A549 treated with CORT108297 at 1 μM for 4 hours (cell line): ENCODE data around the gene FGD3. TPM values are rescaled to one million over a fixed set of nuclear protein-coding genes. Genes with fewer than 3 reads are reported as not detected.

Experiments used
- total RNA-seq: library from RNA; stranded (reverse); fragments of 200-300 nt; extraction: Qiagen RNA extraction; gene quantifications from 5 replicates; pipeline ENCODE4 v1.2.3, GENCODE V29; 2022

Gene FGD3
- 0.16 to 0.29 TPM (median 0.26 TPM) in 5 replicates for total RNA-seq

DNA sequence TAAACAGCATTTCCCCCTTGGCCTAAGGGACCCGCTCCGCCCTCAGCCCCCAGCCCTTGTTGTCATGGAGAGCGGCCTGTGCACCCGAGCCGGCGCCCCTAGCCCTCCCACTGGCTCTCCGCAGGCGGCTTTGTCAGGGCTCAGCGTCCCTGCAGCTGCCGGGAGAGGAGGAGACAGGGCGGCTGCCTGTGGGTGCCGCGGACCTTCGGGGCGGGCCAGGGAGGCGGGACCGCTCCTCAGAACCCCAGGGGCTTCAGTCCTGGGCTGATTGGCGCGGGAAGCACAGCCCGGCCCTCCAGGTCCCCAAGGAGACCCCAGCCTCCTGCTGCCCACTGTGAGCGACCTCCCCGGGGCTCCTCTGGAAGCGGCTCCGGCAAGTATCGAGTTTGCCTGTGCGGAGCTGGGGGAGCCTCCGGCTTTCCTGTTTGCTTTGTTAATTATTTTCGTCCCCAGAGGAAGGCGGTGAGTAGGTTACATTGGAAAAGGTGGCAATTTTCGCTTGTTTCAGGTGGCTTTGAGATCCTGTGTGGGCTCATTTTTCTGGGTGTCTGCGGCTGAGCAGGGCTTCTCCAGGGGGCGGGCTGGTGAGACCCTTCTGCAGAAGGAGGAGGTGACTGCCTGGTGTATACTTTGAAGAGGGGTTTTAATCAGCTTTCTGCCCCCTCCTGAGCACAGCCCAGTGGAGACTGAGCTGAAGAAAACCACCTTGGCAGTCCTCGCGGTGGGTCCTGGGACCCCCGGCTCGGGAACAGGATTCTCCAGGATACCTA, at the start of gene FGD3:
TSS of gene FGD3 (plus strand) at position 256 of the 770 bp plus-strand sequence. CDS start 28,734 bp downstream, outside the sequence.

DNA sequence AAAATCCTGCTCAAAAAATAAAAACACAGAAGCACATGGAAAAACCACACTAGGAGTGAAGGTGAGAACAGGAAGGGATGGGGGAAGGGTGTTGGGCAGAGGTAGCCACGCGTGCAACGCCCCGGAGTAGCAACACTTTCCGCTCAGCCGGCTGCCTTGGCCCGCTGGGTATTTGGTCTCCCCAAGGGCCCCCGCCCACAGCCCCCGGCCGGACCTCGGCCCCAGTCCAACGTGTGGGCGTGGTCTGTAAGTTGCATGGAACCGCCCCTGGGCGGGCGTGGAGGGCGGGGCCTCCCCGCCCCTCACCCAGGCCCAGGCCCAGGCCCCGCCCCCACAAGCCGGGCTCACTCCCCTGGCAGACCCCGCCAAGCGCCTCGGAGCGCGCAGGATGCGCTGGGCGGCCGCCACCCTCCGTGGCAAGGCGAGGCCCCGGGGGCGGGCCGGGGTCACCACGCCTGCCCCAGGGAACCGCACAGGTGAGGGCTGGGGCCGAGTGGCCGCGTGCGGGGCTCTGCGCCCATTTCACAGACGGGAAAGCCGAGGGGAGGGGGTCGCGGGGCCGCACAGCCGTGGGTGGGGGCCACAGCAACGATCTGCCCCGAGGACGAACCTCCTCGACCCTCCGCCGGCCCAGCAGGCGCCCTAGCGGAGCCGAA, 111.2 kb downstream of the FGD3 start, which contains the start of gene SUSD3:
TSS of gene SUSD3 (plus strand) at position 347 of the 656 bp plus-strand sequence. CDS start at position 389, 42 bp downstream.

Other genes with a start within 250 kb of the FGD3 start
- 27.5 to 34.0 TPM (median 32.6 TPM) in 5 replicates for gene BICD2, start 182.7 kb upstream of the FGD3 start, total RNA-seq
- 1.7 to 2.8 TPM (median 1.8 TPM) in 5 replicates for gene ZNF484, start 69.5 kb upstream of the FGD3 start, total RNA-seq
- 0.23 to 0.70 TPM (median 0.66 TPM) in 5 replicates for gene SUSD3, start 111.2 kb downstream of the FGD3 start, total RNA-seq
- 41.0 to 74.4 TPM (median 68.6 TPM) in 5 replicates for gene CARD19, start 148.7 kb downstream of the FGD3 start, total RNA-seq
- gene NINJ1, start 186.7 kb downstream of the FGD3 start, total RNA-seq: 63.5 to 104 TPM (median 83.5 TPM) in 5 replicates
- gene WNK2, start 236.6 kb downstream of the FGD3 start, total RNA-seq: 4.9 to 7.8 TPM (median 6.5 TPM) in 5 replicates